GM12872 (cell line): ENCODE data around the gene TRIM46.

Source experiments
- CTCF ChIP-seq: IDR thresholded peaks from 3 replicates; pipeline ENCODE4 v1.5.1; 2011; ENCODE audit warnings: low read depth, mild to moderate bottlenecking, low read length, moderate library complexity; ENCODE audit not compliant: insufficient read depth

Gene TRIM46

GRCh38 chr1:155175281-155175926 lies 1.8 kb downstream of the TRIM46 start:
- TF ChIP-seq CTCF: no peak

- peak; percentile 28; the same call in 1 of the 3 replicates for TF ChIP-seq CTCF
These were observed 2.3 kb downstream of the TRIM46 start for GRCh38 chr1:155175927-155176371.

GRCh38 chr1:155176544-155177071 lies 3.0 kb downstream of the TRIM46 start:
- peak; percentile 97 for TF ChIP-seq CTCF

- no peak for TF ChIP-seq CTCF
These were observed 3.7 kb downstream of the TRIM46 start for GRCh38 chr1:155177192-155177917.

GRCh38 chr1:155177918-155178281 lies 4.3 kb downstream of the TRIM46 start:
- no peak for TF ChIP-seq CTCF

- TF ChIP-seq CTCF: no peak
These were observed 4.9 kb downstream of the TRIM46 start for GRCh38 chr1:155178441-155179111.
